OCI-LY7 (cell line): Measurements from ENCODE around the gene BLTP2. TPM values are rescaled to one million over a fixed set of nuclear protein-coding genes. Genes with fewer than 3 reads are reported as not detected.

ENCODE experiments used
- BruUV-seq: library from RNA; stranded (reverse); fragments of 400-500 nt; replicated peaks from 2 replicates; lab custom pipeline; 2021; lab: Mats Ljungman, UMichigan
- CTCF ChIA-PET: fragments of 300-600 bp; sonication (Branson Sonifier 250); formaldehyde crosslinking; loops from one replicate; lab custom pipeline; 2022; ENCODE audit warnings: antibody characterized with exemption; ENCODE audit not compliant: unreplicated experiment; lab: Charles Lee
- POLR2A ChIA-PET: fragments of 300-600 bp; sonication (Branson Sonifier 250); formaldehyde crosslinking; loops from one replicate; lab custom pipeline; 2022; ENCODE audit warnings: antibody characterized with exemption; lab: Charles Lee
- DNase-seq: peaks from one replicate; pipeline ENCODE4 v3.0.0-alpha.2; 2015; ENCODE audit warnings: low spot score
- H2AFZ ChIP-seq: fragments of 200-600 bp; sonication (generic), shearing (Covaris generic); 2 replicates; pipeline ENCODE4 v1.6.1; 2014; ENCODE audit warnings: mild to moderate bottlenecking, antibody characterized with exemption, low read length, moderate library complexity
- H3K27ac ChIP-seq: fragments of 200-600 bp; sonication (generic); 2 replicates; pipeline ENCODE4 v1.5.1; 2014; ENCODE audit warnings: mixed run types, low read depth, mild to moderate bottlenecking, moderate library complexity, low read length, inconsistent platforms; ENCODE audit not compliant: poor library complexity, severe bottlenecking
- H3K36me3 ChIP-seq: fragments of 200-600 bp; sonication (generic); 2 replicates; pipeline ENCODE4 v1.6.1; 2014; ENCODE audit warnings: mild to moderate bottlenecking, antibody characterized with exemption, low read length, moderate library complexity, mixed read lengths; ENCODE audit not compliant: insufficient read depth
- H3K4me1 ChIP-seq: fragments of 200-600 bp; sonication (generic); 2 replicates; pipeline ENCODE4 v1.5.1; 2014; ENCODE audit warnings: mild to moderate bottlenecking, low read length; ENCODE audit not compliant: insufficient read depth, poor library complexity, severe bottlenecking
- H3K4me2 ChIP-seq: fragments of 200-600 bp; sonication (generic); 2 replicates; pipeline ENCODE4 v1.6.1; 2014; ENCODE audit warnings: mild to moderate bottlenecking, low read length
- H3K4me3 ChIP-seq: fragments of 200-600 bp; sonication (generic); 2 replicates; pipeline ENCODE4 v1.5.1; 2014; ENCODE audit warnings: mild to moderate bottlenecking, low read depth, low read length; ENCODE audit not compliant: poor library complexity, severe bottlenecking
- H3K79me2 ChIP-seq: fragments of 200-600 bp; sonication (generic); 2 replicates; pipeline ENCODE4 v1.6.1; 2016; ENCODE audit warnings: low read depth, mild to moderate bottlenecking, low read length, moderate library complexity, mixed read lengths; ENCODE audit not compliant: insufficient read depth
- H3K9me2 ChIP-seq: fragments of 200-600 bp; sonication (generic); 2 replicates; pipeline ENCODE4 v1.6.1; 2016; ENCODE audit warnings: mild to moderate bottlenecking, low read length, mixed read lengths; ENCODE audit not compliant: insufficient read depth
- H3K9me3 ChIP-seq: fragments of 200-600 bp; sonication (generic); 2 replicates; pipeline ENCODE4 v1.6.1; 2014; ENCODE audit warnings: mild to moderate bottlenecking, mixed run types, low read length, mixed read lengths
- H4K20me1 ChIP-seq: fragments of 200-600 bp; sonication (generic); 2 replicates; pipeline ENCODE4 v1.6.1; 2014; ENCODE audit warnings: mild to moderate bottlenecking, antibody characterized with exemption, low read length, moderate library complexity, mixed read lengths; ENCODE audit not compliant: insufficient read depth
- EZH2phosphoT487 ChIP-seq: fragments of 200-600 bp; sonication (generic); IDR thresholded peaks from 2 replicates; pipeline ENCODE4 v1.6.1; 2018; ENCODE audit warnings: low read depth, borderline replicate concordance, mild to moderate bottlenecking, mixed run types, antibody characterized with exemption, low read length, moderate library complexity, mixed read lengths
- intact Hi-C: fragments of 100-400 bp; cut with micrococcal nuclease; formaldehyde crosslinking; loops from one replicate; pipeline ENCODE4 v1.10.0; 2022; ENCODE audit not compliant: unreplicated experiment
- total RNA-seq, 2 experiments: library from RNA; depleted of rRNA in 1 of 2; stranded (reverse); fragments of >200 nt in 1 of 2; shearing (Covaris generic) in 1 of 2; gene quantifications; 2 replicates each; pipeline ENCODE4 v1.2.3, GENCODE V29; 2014 to 2022
- TF ChIP-seq, protein P1 (sequence below): fragments of 200-600 bp; sonication (generic); conservative IDR thresholded peaks from 2 replicates; pipeline ENCODE4 v1.5.1; 2014; ENCODE audit warnings: mild to moderate bottlenecking, antibody characterized with exemption, low read length, moderate library complexity, mixed read lengths

BLTP2 gene
- total RNA-seq, 2 experiments from 2014 or later = 147 to 185 TPM

DNA sequence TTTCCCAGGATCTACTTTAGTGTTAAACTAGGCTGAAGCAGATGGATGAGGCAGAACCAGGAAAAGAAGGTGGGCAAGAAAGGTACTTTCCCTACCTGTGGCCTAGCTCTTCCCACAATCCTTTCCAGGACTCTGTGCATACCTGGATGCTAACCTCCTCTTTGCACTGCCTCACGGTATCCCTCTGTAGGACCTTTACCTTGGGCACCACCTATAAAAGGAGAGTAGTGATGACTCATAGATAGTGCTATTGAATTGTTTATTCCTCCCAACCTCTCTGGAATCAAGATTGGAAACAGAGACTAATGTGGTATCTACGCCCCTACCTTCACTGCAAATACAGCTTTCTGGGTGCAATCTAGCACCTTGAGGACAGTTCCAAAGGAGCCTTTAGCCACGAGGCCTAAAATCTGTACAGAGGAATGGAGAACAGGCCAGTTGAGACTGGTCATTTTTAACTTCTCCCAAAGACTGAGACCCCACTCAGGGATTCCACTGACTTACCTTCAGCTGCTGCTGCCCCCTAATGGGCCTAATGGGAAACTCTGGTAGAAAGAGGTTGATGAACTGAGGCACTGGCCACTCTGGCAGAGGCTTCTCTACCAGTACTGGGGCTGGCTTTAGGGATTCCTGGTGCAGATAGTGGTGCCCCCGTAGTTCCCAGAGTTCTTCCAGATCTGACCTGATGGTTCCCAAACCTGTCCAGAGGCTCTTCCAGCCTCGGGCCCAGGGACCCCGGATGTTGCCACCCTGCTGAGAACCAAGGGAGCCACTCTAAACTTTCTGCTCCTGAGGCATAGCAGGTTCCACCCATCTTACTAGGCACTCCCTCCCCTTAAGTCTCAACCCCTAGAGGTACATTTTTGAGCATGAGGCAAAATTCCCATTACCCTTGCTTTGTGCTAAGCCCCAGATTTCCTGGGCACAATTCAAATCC, 31.8 kb downstream of the BLTP2 start:
- DNase-seq = peak; percentile 55
- intact Hi-C loops = loop anchor here (1.0 to 5.0 kb wide), 2 partner anchors 61 to 119 kb away; partner anchors contain the start of gene UNC119
- Histone ChIP-seq H3K9me2 (no peaks in the 10 kb centered on the region), H3K4me2 (no peak overlapping the region), H3K4me1 (peaks cover 23% of the 10 kb centered on the region), H4K20me1 (no peaks in the 10 kb centered on the region), H2AFZ (no peak overlapping the region), H3K79me2 (no peaks in the 10 kb centered on the region), H3K4me3 (no peak overlapping the region), H3K27ac (peak overlapping the region; percentile 31), H3K36me3 (peaks cover 97% of the 10 kb centered on the region), H3K9me3 (no peaks in the 10 kb centered on the region)
- TF ChIP-seq EZH2phosphoT487 = no peak
- TF ChIP-seq, protein P1, sequence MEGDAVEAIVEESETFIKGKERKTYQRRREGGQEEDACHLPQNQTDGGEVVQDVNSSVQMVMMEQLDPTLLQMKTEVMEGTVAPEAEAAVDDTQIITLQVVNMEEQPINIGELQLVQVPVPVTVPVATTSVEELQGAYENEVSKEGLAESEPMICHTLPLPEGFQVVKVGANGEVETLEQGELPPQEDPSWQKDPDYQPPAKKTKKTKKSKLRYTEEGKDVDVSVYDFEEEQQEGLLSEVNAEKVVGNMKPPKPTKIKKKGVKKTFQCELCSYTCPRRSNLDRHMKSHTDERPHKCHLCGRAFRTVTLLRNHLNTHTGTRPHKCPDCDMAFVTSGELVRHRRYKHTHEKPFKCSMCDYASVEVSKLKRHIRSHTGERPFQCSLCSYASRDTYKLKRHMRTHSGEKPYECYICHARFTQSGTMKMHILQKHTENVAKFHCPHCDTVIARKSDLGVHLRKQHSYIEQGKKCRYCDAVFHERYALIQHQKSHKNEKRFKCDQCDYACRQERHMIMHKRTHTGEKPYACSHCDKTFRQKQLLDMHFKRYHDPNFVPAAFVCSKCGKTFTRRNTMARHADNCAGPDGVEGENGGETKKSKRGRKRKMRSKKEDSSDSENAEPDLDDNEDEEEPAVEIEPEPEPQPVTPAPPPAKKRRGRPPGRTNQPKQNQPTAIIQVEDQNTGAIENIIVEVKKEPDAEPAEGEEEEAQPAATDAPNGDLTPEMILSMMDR = peak; percentile 83
- no TSS peak for BruUV-seq
- CTCF ChIA-PET = no interaction called here
- POLR2A ChIA-PET = no interaction called here

DNA sequence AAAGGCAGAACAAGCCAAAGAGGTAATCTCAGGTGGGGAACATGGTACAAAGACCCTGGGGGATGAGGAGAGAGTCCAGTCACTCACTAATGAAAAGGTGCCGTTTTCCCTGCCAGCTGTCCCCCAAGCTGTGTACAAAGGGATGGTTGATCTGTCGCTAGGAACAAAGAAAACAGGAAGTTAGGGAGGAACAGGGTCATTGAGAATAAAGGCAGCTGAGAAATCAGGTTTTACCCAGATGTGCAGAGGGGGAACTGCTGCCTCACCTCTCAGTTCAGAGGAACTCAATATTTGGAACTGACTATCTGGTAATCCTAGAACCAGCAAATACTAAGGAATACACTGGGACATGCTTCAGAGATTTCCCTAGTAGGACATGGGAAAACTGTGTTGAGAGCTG, 32.4 kb downstream of the BLTP2 start:
- TF ChIP-seq, protein P1 = no peak
- no peak for TF ChIP-seq EZH2phosphoT487
- peak; percentile 33 for DNase-seq
- Histone ChIP-seq H4K20me1 (no peaks in the 10 kb centered on the region), H3K4me2 (no peak overlapping the region), H3K79me2 (no peaks in the 10 kb centered on the region), H3K9me3 (no peaks in the 10 kb centered on the region), H2AFZ (no peak overlapping the region), H3K4me3 (no peak overlapping the region), H3K4me1 (peaks cover 23% of the 10 kb centered on the region), H3K9me2 (no peaks in the 10 kb centered on the region), H3K27ac (peak overlapping the region; percentile 31), H3K36me3 (peaks cover 97% of the 10 kb centered on the region)
- no TSS peak for BruUV-seq
- intact Hi-C loops = loop anchor here (5.0 kb wide), 1 partner anchor 60 kb away; the partner anchor contains the start of gene UNC119
- POLR2A ChIA-PET = interaction anchor here (0.5 kb wide), 1 partner anchor 100 kb away, joined by 11 read pairs; no protein-coding TSS in a partner anchor
- CTCF ChIA-PET = no interaction called here
